DMS114 treated with DMSO at 0.1 percent for 48 hours (cell line): ENCODE data around the gene CCL5.
"Not testable (repeated sequence)": the region's sequence is repeated elsewhere in the genome, so short reads cannot be mapped to it uniquely, and the experiment has no call there.

Experiments used
- DNase-seq: peaks from one replicate; lab custom pipeline; 2025; ENCODE audit not compliant: unreplicated experiment; lab: John Stamatoyannopoulos, UW

CCL5 gene

DNA sequence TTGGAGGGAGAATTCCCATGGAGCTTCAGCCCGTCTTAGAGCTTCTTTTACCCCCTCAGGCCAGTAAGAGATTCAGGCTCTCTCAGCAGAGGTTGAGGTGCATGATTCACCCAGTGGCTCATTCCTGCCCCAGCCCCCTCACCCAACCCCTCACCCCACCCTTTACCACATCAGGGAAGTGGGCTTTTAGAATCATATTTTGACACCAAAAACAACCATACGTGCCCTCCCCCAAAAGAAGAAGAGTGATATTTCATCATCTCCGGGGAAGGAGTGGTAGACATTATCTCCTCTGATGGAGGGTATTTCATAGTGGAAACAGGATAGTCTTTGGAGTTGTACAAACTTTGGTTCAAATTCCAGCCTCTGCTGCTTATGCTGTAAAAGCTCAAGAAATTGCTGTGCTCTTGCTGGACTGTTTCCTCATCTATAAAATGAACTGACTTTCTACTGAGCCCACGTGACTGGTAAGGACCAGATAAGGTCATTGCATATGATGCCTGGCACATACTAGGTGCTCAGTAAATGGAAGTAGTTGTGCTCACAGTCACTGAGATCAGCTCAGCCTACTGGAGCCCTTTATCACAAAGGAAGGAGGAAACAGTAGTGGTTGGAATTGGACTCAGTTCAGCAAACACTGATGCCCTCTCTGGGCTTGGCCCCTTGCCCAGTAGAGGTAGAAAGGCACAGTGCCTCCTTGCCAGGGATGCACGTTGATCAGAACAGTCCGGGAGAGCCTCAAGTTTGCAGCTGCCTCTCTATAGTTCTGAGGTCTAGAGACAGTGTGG, 18.3 kb upstream of the CCL5 start:
- no peak for DNase-seq

DNA sequence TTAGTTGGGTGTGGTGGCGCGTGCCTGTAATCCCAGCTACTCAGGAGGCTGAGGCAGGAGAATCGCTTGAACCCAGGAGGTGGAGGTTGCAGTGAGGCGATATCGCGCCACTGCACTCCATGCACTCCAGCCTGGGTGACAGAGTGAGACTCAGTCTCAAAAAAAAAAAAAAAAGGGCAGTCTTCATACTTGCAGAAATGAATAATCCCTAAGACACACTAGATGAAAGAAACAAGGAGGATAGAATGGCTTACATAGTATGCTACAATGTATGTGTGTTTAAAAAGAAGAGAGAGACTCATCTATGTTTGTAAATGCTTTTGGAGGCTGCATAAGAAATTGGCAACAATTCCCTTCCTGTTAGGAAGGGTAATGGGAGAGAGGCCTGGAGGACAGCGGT, 17.6 kb upstream of the CCL5 start:
- DNase-seq: not testable (repeated sequence)

DNA sequence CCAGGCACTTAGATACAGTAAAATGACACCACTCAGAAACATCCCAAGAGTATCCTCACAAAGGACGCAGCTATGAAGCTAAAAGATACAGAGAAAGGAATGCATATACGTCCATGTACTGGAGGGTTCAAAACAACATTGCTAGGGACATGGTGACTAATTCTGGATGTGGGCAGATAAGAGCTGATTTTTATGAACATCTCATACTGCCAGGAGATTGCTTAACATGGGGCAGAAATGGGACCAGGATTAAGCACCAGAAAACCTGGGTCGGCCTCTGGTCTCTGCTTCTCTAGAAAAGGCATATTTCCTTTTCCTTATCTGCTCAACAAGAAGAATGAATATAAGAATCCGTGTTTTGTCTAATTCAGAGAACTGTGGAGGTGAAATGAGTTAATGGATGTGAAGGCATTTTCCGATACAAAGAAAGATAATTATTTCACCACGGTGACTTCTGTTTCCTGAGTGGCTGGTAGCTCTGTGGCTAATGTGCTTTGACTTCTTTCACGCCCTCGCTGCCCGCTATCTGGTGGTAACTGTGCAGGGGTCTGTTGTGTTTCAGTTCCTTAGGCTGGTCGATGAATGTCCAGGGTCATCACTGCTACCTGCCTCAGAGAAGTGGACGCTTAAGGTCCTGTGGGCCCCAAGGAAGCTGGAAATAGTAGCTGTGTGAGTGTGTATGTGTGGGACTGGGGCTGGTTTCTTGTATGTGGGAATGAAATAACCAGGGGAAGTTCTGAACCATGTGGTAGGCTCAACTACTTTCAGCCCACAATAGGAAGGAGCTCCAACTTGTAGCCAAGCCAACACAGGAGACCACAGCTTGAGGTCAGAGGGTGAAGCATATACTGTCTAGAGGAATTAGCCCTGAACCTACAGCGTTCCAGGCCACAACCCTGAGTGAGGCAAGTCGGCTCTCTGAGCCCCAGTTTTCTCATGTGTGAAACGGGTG, 15.8 kb upstream of the CCL5 start:
- no peak for DNase-seq

DNA sequence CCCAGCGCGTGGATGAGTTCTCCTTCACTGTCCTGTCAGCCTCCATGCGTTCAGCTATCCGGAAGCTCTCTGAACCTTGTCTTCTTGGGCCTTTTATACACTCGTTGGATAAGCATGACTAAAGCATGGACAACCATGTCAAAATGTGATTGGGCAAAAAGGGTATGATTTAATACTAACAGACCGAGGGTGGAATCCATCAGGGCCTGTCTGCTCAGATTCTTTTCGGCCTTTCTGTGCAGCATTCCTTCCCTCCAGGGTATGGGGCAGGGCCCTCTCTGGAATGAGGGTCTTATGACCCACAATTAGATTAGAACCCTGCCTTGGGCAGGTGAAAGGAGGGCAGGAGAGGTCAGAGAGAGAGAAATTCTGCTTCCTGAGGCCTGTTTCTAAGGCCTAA, 14.0 kb upstream of the CCL5 start:
- no peak for DNase-seq

DNA sequence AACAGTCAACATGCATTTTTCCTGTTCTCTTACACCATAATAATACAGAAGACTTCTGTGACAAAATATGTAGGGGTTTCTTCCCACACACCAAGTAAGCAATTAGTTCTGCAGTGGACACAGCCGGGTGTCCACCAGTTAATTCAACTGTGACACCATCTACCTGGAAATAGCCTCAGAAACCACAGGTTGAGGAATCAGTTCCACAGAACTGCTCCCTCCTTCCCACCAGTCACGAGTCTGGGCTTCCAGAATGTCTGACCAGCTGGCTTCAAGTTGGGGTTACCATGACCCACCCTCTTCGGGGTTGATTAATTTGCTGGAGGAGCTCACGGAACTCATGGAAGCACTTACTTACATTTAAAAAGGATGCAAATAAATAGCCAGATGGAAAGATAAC, 13.6 kb upstream of the CCL5 start:
- DNase-seq: no peak

DNA sequence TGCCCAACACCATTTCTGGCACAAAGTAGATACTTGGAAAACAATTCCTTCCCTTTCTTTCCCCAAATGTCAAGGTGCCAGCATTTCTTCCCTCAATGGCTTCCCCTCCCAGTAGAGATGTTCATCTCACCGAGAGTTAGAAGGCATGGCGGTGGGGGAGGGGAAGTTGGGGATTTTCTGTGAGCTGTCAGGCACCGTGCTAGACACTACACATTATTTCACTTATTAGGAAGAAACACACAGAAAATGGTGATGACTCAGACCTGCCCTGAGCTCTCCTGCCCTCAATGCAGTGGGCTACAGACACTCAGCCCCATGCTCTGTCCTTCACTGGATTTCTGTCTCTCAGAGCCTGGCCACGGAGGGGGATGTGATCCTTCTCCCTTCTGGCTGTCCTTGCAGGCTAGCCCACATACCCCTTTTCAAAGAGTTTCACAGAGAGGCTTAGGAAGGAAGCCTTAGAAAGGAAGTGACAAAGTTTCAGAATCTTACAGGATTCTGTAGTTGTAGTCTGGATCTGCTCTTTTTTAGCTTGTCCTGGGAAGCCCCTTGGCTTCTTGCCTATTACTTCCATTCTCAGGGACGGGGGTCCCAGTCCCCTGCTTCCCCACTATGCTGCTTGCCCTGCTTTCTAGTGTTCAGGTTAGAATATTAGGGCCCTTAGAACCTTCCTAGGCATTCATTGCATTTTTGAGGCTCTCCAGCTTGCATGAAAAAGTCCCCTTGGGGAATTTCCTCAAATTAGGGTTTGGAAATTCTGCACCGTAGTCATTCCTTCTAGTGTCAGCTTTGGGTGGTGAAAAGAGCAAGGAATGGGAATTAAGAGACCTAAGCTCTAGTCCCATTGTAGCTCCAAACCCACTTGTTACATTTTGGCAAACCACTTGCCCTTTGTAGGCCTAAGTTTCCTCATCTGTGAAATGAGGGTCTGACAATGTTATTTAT, 12.2 kb upstream of the CCL5 start:
- no peak for DNase-seq

DNA sequence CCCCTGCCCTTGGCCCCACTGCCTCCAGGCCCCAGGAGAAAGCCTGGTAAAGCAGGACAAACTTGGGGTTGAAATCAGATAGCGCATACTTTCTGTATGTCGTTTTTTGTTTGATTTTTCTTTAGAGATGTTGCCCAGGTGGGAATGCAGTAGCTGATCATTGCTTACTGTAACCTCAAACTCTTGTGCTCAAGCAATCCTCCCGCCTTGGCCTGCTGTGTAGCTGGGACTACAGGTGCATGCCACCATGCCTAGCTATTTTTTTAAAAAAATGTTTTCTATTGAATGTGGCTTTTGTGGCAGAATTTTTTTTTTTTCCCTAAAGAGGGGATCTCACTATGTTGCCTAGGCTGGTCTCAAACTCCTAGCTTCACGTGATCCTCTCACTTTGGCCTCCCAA, 11.1 kb upstream of the CCL5 start:
- no peak for DNase-seq

DNA sequence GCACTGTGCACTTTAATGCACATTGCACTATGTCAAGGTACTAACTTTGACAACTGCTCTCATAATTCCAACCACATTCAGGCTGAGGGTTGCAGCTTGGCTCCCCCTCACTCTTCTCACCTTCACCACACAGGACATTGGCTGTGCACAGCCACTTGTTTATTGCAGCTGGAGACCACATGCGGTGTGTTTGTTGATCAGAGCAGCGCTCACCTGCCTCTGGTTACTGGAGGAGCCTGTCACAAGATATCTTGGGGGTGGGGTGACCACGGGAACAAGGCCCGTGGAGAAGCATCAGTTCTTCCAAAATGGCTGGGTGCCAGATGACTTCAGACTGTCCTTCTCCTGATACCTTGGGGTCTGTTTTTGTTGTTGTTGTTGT, 10.6 kb upstream of the CCL5 start:
- DNase-seq: no peak

DNA sequence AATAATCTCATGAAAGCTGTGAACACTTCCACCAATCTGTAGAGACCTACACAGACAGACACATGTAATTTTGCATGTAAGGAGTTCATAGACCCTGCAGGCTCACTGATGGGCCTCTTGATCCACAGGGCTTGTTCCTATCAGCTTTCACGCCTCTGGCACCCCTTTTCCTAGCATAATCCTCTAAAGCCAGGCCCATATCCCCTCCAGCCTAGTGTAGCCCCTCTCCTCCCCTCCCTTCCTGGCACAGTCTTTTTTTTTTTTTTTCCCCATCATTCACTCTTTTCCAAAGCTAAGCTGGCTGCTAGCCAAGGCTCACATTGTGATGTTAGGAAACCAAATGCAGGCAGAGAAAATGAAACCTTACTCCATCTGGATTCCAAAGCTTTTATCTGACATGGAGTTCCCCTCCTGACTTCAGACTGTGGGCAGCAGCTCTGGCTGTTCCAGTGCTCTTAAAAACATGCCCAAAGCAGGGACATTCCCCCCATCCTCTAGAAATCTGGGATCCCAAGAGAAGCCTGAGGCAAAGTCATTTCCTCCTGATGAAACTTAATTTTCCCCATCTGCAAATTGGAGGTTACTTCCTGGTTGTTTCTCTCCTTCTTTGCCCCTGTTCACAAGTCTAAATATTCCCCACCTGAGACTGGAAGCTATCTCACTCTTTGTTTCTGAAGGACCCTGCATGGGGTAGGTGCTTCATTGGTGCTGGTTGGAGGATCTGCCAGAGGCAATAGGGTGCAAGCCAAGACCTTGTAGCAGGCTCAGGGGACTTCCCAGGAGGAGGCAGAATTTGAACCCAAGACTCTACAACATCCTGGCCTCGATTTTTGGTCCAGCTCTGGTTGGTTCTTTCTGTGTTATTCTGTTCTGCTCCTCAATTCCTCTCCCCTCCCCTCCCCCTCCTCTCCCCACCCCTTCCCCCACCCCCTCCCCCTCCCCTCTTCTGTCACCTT, 9.9 kb upstream of the CCL5 start:
- no peak for DNase-seq

DNA sequence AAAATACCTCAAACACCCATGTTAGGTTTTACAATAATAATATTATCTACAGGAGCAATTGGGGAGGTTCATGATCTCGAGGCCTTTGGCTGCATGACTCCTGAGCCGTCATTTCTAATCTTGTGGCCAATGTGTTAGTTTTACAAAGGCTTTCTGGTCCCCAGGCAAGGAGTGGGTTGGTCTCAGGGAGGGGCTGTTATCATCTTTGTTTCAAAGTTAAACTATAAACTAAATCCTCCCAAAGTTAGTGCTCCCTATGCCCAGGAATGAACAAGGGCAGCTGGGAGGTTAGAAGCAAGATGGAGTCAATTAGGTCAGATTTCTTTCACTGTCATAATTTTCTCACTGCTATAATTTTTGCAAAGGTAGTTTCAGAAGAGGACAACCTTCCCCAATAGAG, 9.1 kb upstream of the CCL5 start:
- DNase-seq: no peak

DNA sequence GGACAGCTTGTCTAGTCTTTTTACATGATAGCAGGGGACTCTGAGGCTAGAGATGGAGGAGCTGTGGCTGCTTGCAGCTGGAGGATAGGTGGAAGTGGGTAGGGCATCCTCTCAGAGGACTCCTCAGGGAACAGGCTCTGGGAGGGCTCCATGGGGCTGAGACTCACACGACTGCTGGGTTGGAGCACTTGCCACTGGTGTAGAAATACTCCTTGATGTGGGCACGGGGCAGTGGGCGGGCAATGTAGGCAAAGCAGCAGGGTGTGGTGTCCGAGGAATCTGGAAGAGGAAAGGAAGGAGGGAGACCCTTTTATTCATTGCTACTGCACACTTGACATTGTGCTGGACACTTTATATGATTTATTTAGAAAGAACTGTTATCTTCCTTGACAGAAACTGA, 1.8 kb downstream of the CCL5 start:
- DNase-seq: no peak

DNA sequence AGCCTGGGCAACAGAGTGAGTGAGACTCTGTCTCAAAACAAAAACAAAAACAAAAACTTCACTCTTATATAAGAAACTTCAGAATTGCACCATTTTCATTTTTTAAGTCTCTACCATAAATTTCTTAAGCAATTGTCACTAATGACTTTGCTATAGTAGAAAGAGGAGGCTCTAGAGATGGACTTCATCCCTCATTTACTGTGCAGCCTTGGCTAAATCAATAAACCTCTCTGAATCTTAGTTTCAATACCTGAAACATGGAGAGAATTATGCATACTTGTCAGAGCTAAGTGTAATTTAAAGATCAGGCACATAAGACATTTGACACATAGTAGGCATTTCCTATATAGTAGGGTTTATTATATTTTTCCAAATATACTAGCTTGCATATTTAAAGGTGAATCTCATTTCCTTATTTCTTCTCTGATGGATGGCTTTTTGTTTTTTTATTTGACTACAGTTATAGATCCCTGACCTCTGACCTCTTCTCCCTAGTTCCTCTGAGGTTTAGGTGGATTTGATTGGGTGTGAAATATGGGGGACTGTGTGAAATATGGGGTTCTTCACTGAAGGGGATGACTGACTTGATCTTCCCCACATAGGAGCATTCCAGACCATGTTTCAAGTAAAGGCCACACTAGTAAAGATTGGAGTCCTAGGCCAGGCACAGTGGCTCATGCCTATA, 2.7 kb downstream of the CCL5 start:
- DNase-seq: no peak

DNA sequence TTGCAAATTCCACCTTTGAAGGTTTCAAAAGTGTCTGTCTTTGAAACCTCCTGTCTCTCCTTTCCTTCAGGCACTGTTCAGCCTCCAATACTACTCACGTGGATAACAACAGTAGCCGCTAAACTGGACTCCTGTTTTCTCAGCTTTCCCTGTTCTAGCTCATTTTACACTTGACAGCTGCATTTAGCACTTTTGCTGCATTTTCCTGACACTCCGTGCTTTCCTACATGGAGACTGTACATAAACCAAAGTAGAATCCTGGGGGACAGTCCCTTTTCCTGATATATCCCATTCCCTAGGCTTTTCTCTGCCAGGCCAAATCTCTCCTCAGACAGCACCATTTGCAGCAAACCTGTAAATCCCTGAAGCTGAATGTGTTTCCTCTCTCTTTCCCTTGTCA, 3.6 kb downstream of the CCL5 start:
- no peak for DNase-seq

DNA sequence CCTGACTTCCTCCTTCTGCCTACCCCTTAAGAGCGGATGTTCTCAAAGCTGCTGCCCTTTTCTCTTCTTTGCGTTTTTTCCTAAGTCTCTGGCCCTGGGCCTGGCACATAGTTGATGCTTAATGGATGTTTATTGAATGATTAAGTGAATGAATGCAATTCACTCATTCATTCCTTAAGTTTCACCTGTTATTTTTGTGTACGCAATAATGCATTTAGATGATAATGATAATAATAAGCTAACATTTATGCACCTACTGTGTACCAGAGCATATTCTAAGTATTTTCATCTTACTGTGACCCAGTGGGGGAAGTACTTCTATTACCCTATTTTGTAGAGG, 4.4 kb downstream of the CCL5 start:
- no peak for DNase-seq

DNA sequence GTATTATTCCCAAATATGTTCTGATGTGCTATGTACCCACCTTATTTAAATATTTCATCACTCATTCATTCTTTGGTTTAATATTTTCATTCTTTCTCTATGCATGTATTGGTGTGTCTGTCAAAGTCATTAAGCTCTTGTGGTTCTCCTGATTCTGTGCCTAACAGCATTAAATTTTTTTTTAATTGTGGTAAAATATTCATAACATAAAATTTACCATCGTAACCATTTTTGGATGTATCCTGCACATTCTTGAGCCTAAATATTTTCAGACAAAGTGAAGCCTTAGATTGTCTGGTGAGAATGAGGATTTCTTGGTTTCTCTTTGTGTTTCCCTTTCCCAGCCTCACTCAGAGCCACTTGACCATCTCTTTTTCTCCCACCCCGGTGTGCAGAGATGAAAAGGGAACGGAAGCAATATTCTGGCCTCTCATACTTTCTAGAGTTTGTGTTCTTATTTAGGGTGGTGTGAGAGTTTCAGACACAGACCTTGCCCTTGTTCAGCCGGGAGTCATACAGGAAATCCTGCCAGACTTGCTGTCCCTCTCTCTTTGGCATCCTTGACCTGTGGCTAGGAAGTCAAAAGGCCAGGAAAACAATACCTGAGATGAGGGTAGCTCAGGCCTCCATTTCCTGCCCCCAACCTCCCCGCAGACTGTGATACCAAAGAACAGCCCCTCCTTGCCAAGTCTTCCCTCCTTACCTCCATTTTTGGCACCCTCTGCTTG, 4.9 kb downstream of the CCL5 start:
- no peak for DNase-seq

DNA sequence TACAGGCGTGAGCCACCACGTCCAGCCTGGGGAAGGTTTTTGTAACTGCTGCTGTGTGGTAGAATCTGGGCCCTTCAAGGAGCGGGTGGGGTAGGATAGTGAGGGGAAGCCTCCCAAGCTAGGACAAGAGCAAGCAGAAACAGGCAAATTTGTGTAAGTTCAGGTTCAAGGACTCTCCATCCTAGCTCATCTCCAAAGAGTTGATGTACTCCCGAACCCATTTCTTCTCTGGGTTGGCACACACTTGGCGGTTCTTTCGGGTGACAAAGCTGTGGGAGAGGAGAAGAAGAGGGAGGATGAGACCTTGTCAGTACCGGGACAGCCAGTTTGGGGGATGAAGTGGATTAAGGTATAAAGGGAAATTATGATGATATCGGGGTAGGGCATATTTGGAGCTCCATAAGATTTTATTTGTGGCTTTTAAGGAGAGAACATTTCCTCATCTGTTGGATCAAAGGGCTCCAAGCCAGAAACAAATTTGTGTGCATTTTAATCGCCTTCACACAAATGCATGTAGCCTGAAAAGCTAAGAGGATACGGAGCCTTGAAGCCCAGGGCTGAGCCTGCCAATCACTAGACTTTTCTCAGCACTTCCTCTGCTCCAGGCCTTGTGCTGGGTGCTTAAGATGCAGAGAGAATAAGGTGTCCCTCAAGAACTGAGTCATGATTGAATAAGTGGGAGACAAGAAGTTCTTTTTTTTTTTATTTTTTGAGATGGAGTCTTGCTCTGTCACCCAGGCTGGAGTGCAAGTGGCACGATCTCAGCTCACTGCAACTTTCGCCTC, 7.8 kb downstream of the CCL5 start:
- no peak for DNase-seq

DNA sequence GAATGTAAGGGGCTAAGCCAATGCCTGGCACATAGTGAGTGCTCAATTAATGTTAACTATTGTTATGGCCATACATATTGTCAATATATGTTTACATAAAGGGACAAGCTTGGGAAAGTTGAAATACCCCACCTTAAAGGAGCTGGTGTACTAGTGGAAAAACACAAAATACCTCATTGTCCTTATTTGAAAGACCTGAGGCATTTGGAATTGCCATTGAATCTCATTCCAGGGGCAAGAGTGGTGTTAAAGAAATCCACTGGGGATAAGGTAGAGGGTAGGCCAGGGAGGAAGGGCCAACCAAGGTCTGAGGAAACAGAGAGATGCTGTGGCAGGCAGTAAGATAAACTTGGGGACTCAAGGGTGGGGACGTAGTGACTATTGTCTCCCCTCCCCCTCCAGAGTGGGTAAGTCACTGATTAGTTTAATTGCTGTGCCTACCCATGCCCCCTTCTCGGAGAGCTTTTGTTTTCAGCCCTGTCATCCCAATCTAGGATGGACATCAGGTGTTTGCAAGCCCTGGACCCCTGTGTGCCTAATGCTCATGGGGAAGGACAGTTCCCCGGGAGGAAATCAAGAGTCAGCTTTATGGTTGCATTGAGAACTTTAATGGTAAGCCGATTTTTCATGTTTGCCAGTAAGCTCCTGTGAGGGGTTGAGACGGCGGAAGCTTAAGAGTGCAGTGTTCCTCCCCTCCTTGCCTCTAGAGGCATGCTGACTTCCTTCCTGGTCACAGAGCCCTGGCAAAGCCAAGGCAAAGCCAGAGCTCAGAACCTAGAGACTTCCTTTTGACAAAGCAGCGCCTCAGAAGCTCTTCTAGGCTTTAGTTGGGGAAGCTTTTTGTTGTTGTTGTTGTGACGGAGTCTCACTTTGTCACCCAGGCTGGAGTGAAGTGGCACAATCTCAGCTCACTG, 9.0 kb downstream of the CCL5 start:
- no peak for DNase-seq
